GM12872 (cell line): Measurements from ENCODE around the gene SIGLEC15.

Experiments used
- TF ChIP-seq, protein P1 (sequence below): IDR thresholded peaks from 3 replicates; pipeline ENCODE4 v1.5.1; 2011; ENCODE audit warnings: low read depth, mild to moderate bottlenecking, low read length, moderate library complexity; ENCODE audit not compliant: insufficient read depth

The SIGLEC15 gene

DNA sequence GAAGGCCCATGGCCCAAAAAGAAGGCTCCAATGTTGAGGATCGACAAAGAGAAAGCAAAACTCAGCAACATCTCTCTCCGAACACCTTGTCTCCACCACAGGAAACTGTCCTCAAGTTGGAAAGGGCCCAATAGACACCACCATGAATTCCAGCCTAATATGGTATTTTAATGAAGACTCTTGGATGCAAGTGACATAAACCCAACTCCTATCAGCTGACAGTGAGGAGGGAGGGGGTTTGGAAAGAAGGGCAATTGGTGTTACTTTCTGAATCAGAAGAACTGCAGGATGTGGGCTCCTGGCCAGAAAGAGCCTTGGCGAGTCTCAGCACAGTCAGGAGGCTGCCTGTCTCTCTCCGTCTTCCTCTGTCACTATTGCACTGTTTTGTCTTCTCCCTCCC is 40.3 kb upstream of the SIGLEC15 start:
- TF ChIP-seq, protein P1, sequence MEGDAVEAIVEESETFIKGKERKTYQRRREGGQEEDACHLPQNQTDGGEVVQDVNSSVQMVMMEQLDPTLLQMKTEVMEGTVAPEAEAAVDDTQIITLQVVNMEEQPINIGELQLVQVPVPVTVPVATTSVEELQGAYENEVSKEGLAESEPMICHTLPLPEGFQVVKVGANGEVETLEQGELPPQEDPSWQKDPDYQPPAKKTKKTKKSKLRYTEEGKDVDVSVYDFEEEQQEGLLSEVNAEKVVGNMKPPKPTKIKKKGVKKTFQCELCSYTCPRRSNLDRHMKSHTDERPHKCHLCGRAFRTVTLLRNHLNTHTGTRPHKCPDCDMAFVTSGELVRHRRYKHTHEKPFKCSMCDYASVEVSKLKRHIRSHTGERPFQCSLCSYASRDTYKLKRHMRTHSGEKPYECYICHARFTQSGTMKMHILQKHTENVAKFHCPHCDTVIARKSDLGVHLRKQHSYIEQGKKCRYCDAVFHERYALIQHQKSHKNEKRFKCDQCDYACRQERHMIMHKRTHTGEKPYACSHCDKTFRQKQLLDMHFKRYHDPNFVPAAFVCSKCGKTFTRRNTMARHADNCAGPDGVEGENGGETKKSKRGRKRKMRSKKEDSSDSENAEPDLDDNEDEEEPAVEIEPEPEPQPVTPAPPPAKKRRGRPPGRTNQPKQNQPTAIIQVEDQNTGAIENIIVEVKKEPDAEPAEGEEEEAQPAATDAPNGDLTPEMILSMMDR, result no peak

DNA sequence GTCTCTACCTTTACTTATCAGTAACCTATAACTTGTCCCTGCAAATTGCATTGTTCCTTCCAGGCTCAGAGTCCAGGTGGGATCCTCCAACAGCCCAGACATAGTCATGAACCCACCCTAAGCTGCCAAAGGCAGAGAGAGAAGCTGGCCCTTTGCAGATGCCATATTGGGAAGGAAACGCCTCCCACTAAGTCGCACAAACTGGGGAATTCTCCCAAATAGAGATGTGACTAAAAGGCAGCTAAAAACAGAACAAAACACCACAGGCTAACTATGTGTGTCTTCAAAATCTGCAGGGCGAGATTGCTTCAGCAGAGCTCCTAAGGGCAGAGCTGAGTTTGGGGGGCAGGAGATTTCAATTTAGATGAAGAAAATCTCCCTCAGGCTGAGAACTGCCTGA is 38.5 kb upstream of the SIGLEC15 start:
- TF ChIP-seq, protein P1, result no peak

DNA sequence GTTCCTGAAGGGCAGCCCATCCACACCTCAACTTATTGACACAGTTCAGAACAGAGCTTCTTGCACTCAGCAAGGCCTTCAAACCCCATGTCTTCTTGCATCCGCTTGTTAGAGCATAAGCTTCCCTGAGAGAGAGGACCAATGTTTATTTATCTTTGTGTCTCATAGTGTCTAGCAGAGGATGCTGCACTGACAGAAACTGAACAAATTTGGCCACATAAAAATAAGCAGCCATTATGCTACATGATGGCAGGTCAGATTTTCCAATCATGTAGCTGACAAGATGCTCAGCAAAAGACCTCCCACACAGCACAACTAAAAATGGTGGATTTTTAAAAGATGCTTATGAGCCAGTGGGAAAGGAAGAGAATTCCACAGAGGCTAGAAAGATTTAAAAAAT is 38.1 kb upstream of the SIGLEC15 start:
- TF ChIP-seq, protein P1, result no peak

DNA sequence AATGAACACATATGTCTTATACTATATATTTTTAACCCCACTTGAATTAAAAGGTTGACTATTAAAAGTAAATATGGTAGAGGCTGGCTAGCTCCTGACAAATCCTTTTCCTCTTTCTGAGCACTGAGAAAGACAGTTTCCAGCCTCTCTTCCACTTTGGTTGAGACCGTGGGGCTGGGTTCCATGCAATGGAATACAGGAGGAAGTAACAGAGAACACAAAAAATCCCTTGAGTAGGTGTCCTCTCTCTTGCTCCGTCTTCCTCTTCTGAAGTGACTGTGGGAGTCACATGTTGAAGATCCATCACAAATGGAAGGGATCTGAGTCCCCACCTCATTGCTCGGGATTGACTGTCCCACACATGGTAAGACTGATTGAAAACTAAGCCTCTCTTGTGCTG is 36.6 kb upstream of the SIGLEC15 start:
- TF ChIP-seq, protein P1, result no peak

DNA sequence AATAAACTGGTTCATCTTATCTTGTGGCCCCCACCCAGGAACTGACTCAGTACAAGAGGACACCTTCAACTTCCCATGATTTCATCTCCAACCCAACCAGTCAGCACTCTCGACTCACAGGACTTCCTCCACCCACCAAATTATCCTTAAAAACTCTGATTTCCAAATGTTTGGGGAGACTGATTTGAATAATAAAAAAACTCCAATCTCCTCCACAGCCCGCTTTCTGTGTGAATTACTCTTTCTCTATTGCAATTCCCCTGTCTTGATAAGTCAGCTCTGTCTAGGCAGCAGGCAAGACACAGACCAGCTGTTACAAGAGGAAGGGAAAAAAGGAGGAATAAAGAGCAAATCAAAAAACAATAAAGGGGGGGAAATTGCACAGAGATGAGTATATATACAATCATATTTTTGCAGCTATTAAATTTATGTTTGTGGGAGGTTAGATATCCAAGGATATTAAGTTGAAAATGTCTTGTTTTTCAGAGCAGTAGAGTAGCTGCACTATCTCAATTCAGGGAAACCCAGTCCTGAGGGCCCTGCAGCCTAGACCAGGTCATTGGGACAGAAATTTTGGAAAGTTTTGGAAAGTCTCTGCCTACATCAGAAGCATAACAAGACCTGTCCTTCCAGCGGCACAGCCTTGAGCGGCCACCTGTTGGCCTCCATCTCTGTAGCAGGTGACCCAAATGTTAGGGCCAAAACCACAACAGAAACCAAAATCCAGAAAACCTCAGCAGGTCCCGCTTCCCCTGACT is 32.8 kb upstream of the SIGLEC15 start:
- TF ChIP-seq, protein P1, result no peak

DNA sequence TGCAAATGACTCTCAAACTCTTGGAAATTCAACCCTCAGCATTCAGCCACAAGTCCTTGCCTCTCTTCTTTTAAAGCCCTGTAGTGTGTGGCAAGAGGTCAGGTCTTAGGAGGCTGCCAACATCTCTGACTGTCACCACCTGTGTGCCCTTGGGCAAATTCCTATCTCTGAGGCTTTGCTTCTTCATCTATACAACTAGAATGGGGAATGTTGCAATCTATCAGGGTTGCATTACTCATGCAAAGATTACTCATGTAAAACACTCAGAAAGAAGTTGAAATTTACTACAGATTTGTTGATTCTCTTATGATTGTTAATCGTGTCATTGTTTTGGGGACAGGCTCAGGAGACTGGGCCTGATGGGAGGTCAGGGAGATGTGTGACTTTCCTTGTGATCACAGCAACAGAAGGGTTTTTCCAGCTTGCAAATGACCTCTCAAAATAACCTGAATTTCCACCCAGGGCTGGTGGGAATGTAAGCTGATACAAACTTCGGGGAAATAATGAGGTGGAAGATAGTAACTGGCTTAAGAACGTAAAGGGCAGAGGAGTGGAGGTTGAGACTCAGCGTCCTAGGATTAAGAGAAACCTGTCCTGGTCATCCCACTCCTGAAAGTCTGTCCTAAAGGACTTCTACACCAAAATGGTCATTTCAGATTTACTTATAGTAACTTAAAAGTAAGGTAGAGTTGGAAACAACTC is 32.1 kb upstream of the SIGLEC15 start:
- TF ChIP-seq, protein P1, result no peak

DNA sequence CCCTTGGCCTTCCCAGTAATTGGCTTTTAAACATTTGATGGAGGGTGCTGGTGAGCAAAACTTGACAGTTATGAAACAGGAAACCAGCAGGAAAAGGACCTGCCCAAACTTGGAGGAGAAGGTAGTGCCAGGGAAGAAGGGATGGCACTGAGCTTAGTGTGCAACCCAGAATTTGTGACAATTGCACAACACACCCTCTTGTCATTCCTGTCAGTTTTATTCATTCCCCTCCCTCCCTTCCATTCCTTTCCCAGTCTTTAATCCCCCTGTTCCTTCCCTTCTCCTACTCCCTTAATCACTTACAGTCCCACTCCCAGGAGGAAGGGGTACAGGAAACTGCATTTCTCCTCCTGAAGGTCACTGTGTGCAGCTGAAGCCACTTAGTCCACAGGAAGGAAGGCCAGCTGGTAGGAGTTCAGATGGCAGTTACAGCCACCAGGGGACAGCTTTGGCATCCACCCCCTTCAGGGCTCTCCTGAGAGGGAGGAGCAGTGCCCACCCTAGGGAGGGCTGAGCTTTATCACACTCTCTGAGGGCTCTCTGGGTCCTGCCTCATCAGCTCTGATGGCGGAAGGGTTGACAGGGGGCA is 24.0 kb upstream of the SIGLEC15 start:
- TF ChIP-seq, protein P1, result no peak
